Astrocyte of the spinal cord (primary cell): ENCODE data around the gene TRMT112.

Source experiments
- DNase-seq: peaks from one replicate; pipeline ENCODE4 v3.0.0; 2011; ENCODE audit warnings: low read depth, low spot score
- H3K4me3 ChIP-seq: 2 replicates; pipeline ENCODE4 v1.5.1; 2011; ENCODE audit warnings: low read depth, mild to moderate bottlenecking, low read length, moderate library complexity
- CTCF ChIP-seq: IDR thresholded peaks from 2 replicates; pipeline ENCODE4 v1.5.1; 2012; ENCODE audit warnings: low read depth, mild to moderate bottlenecking, low read length, inconsistent platforms
- in situ Hi-C: cut with HindIII; loops from 2 replicates; pipeline ENCODE4 v1.10.0; 2017; ENCODE audit warnings: low sequenced_read_pairs

The TRMT112 gene

GRCh38 chr11:64278576-64279190 is 38.7 kb downstream of the TRMT112 start:
- TF ChIP-seq CTCF: no peak
- no peak for DNase-seq
- in situ Hi-C loops: no loop called here
- no peak overlapping the region for H3K4me3 ChIP-seq

GRCh38 chr11:64276653-64277431 is 40.5 kb downstream of the TRMT112 start:
- no peak for TF ChIP-seq CTCF
- H3K4me3 ChIP-seq: no peak overlapping the region
- peak; percentile 30 for DNase-seq
- in situ Hi-C loops: no loop called here

DNA sequence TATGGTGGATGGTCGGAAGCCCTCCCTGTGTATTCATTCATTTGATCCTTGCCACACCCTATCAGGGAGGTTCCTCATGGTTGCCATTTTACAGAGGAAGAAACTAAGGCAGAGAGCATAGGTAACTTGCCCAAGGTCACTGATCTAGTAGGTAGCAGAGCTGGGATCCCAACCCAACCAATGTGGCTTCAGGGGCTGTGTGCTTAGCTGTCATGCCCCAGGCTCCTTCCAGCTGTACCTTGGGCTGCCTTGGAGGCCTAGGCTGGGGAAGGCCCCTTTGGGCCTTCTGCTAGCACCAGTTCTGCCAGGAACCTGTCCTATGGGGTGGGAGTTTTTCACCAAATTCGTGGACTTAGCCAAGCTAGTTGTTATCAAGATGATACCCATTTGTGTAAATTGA is 41.5 kb downstream of the TRMT112 start:
- TF ChIP-seq CTCF: no peak
- H3K4me3 ChIP-seq: no peak overlapping the region
- in situ Hi-C loops: no loop called here

GRCh38 chr11:64275031-64275800 is 42.1 kb downstream of the TRMT112 start:
- no peak for DNase-seq
- no peak for TF ChIP-seq CTCF
- in situ Hi-C loops: no loop called here
- no peak overlapping the region for H3K4me3 ChIP-seq

More for the DNA sequence above, 41.5 kb downstream of the TRMT112 start:
- DNase-seq: no peak

- H3K4me3 ChIP-seq: peak overlapping the region; percentile 68
- in situ Hi-C loops: no loop called here
- no peak for TF ChIP-seq CTCF
- DNase-seq: peak; percentile 100
Measured at GRCh38 chr11:64269540-64270220, 47.7 kb downstream of the TRMT112 start.

- peak overlapping the region; percentile 58 for H3K4me3 ChIP-seq
- DNase-seq: no peak
- in situ Hi-C loops: no loop called here
- TF ChIP-seq CTCF: no peak
Measured at GRCh38 chr11:64268893-64269539, 48.3 kb downstream of the TRMT112 start.
